ENCODE results near the gene RPL18A. TPM values are rescaled to one million over a fixed set of nuclear protein-coding genes. Genes with fewer than 3 reads are reported as not detected.
A peak's percentile ranks its signal among the peaks of the same experiment; 100 is the strongest.

The RPL18A gene
- total RNA-seq, 1 donor, result 1,903 TPM

DNA sequence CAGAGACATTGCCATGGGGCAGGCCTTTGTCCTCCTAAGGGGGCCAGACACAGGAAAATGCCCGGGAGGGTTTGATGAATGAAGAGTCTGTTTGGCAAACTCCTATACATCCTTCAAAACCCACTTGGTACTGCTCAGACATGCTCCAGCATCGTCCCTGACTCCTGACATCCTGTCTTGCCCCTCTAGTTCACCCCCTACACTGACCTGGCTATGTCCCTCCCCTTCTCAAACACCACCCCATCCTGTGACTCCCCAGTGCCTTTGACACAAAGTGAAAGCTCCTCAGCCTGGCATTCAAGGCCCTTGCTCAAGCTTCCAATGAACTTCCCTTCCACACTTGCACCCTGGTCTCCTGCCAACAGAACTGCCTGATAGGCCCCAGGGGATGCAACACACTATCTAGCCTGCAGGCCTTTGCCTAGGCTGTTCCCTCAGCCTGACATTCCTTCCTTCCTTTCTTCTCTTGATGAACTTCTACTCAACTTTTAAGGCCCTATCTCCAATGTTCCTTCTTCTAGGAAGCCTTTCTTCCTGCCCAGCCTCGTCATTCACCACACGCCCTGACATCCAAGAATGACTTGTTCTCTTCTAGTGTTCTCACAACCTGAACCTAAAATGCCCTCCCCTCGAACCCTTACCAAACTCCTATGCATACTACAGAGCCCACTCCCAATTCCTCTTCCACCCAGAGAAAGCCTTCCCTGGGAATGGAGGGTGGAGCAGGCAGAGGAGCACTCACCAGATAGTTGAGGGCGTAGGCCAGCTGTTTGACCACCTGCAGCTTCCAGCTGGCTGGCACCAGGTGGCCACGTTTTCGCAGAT, 24.3 kb upstream of the RPL18A start:
- Histone ChIP-seq H3K4me1 (ENCODE audit: insufficient read depth, low read length) (no peaks in the 10 kb centered on the region), H3K27me3 (ENCODE audit: insufficient read depth, low read length) (no peaks in the 10 kb centered on the region), H3K9me3 (ENCODE audit: low read depth, low read length) (no peaks in the 10 kb centered on the region), H3K4me3 (ENCODE audit: low read length) (no peak overlapping the region)

DNA sequence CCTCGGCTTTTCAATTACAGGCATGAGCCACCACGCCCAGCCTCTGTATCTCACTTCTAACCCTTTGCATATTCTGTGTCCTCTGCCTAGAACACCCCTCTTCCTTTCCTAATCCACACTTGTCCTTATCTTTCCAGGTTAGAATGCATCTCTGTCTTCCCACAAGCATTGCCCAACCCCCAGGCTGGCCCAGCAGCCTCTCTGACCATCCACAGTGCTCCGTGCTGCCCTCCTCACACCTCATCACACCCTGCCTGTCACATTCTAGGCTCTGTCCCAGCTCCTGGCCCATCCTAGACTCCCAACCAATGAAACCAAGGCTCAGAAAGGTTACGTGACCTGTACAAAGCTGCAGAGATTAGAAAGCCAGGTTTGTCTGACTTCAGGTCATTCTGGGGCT, 23.2 kb upstream of the RPL18A start:
- Histone ChIP-seq H3K4me1 (ENCODE audit: insufficient read depth, low read length) (no peaks in the 10 kb centered on the region), H3K9me3 (ENCODE audit: low read depth, low read length) (no peaks in the 10 kb centered on the region), H3K27me3 (ENCODE audit: insufficient read depth, low read length) (no peaks in the 10 kb centered on the region), H3K4me3 (ENCODE audit: low read length) (no peak overlapping the region)

DNA sequence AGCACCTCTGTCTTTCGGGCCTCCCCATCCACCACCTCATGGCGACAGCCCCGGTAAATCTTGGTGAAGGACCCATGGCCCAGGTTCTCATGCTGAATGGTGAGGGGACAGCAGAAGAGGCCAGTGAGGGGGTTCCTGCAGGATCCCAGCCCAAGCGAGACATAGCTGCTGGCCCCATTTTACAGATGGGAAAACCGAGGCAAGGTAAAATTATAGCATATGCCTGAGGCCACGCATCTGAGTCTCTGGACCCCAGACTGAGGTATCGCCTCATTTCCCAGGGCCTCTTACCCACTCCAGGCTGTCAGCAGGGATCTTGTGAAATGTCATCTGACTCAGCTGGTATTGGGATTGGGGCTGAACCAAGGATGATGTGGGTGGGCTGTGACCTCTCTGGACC, 21.7 kb upstream of the RPL18A start:
- Histone ChIP-seq H3K4me3 (ENCODE audit: low read length) (no peak overlapping the region), H3K4me1 (ENCODE audit: insufficient read depth, low read length) (peaks cover under 1% of the 10 kb centered on the region), H3K27me3 (ENCODE audit: insufficient read depth, low read length) (no peaks in the 10 kb centered on the region), H3K9me3 (ENCODE audit: low read depth, low read length) (no peaks in the 10 kb centered on the region)

DNA sequence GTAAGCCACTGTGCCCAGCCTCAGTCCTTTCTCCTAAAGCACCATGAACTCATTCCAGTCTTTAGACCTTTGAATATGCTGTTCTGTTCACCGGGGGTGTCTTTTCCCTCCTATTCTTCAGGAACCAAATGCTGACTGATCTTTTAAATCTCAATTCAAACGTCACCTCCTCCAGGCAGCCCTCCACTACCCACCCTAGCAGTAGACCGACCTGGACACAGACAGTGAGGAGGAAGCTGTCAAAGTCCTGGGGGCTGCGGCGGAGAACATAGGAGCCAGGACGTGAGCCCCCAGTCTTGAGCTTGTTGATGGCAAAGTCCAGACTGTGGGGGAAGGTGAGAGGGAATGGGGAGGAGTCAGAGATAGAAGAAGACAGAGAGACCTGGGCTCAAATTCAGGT, 19.7 kb upstream of the RPL18A start:
- H3K9me3 ChIP-seq (ENCODE audit: low read depth, low read length), result no peaks in the 10 kb centered on the region

DNA sequence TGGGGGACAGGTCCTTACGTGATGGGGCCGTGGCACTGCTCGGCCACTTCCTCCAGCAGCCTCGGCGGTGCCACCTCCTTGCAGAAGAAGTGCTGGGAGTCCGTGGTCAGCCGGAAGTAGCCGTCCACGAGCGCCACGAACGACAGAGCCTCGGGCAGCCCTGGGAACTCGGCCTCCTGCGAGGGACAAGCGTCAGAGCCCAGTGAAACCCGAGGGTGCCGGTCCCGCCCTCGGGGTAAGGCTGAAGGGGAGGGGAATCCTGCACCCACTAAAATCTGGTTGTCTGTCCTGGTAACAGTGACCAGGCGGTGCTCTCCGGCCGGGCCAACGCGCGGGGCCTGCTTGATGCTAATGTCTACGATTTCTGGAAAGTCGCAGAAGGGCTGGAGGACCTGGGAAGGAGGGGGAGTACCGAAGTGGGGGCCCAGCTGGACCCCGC, 18.3 kb upstream of the RPL18A start:
- no peaks in the 10 kb centered on the region for H3K9me3 ChIP-seq (ENCODE audit: low read depth, low read length)
- H3K4me1 ChIP-seq (ENCODE audit: insufficient read depth, low read length), result peaks cover 35% of the 10 kb centered on the region
- no peaks in the 10 kb centered on the region for H3K27me3 ChIP-seq (ENCODE audit: insufficient read depth, low read length)
- no peak overlapping the region for H3K4me3 ChIP-seq (ENCODE audit: low read length)

More for the DNA sequence above, 19.7 kb upstream of the RPL18A start:
- H3K4me1 ChIP-seq (ENCODE audit: insufficient read depth, low read length), result peaks cover 21% of the 10 kb centered on the region
- H3K4me3 ChIP-seq (ENCODE audit: low read length), result no peak overlapping the region
- H3K27me3 ChIP-seq (ENCODE audit: insufficient read depth, low read length), result no peaks in the 10 kb centered on the region

DNA sequence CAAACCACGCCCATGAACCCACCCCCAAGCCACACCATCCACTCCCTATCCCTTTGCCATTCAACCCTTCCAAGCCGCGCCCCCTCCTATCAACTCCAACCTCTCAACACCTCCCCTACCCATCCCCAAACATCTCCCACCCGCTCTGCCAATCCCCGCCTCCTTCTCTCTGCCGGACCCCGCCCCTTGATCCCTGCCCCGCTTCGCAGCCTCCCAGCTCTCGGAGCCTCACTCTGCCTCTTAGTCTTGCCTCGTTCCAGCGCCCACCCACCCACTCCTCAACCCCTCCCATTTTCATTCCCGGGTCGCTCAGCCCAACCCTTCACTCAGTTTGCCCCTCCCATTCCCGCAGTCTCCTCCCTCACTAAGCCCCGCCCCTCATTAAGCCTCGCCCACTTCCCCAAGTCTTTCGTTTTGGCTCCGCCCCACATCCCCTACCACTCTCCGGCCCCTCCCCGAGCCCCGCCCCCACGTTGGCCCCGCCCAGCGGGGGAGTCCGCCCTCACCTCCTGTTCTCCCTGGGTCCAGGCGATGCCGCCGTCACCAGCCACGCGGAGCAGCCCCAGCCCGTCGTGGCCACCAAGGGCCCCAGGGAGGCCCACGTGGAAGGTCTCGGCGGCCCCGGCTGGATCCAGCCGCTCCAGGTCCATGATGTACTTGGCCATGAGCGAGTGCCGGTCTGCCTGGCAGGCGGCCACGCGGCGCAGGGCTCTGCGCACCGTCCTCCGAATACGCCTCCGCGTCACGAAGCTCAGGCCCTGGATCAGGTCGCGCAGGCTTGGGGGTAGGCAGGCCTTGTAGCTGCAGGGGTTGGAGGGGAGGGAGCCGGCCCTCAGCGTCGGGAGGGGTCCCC, 17.7 kb upstream of the RPL18A start:
- H3K4me1 ChIP-seq (ENCODE audit: insufficient read depth, low read length), result peaks cover 42% of the 10 kb centered on the region
- no peak overlapping the region for H3K4me3 ChIP-seq (ENCODE audit: low read length)
- H3K9me3 ChIP-seq (ENCODE audit: low read depth, low read length), result no peaks in the 10 kb centered on the region
- H3K27me3 ChIP-seq (ENCODE audit: insufficient read depth, low read length), result no peaks in the 10 kb centered on the region

DNA sequence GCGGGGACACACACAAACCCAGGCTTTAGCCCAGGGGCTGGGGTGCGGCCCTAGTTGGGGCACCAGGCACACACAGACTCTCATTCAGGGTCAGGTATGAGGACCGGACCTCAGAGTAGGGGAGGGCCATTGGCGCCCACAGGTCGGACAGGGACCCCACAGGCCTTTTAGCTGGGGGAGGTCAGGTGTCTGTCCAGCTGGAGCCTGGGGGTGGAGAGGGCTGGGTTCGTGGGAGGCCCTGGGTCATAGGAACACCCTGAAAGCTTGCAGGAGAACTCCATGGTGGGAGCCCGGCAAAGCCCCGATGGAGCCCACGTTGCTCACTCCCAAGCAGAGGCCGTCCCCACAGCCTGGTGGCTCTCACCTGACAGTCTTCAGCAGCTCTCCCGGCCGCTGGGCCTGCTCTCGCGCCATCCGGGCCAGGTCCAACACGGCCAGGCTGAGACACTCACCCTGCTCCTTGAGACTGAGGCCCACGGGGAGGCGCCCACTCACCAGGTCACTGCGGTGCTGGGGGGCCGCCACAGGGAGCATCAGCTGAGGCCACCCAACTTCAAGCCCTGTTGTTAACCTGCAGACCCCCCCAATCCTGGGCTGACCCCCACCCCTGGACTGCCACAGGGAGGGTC, 16.9 kb upstream of the RPL18A start:
- peaks cover 45% of the 10 kb centered on the region for H3K4me1 ChIP-seq (ENCODE audit: insufficient read depth, low read length)
- H3K27me3 ChIP-seq (ENCODE audit: insufficient read depth, low read length), result no peaks in the 10 kb centered on the region
- H3K9me3 ChIP-seq (ENCODE audit: low read depth, low read length), result no peaks in the 10 kb centered on the region
- H3K4me3 ChIP-seq (ENCODE audit: low read length), result no peak overlapping the region

GRCh38 chr19:17843292-17843827, 16.4 kb upstream of the RPL18A start:
- peaks cover 51% of the 10 kb centered on the region for H3K4me1 ChIP-seq (ENCODE audit: insufficient read depth, low read length)
- H3K9me3 ChIP-seq (ENCODE audit: low read depth, low read length), result no peaks in the 10 kb centered on the region
- no peaks in the 10 kb centered on the region for H3K27me3 ChIP-seq (ENCODE audit: insufficient read depth, low read length)
- no peak overlapping the region for H3K4me3 ChIP-seq (ENCODE audit: low read length)

- Histone ChIP-seq H3K4me1 (ENCODE audit: insufficient read depth, low read length) (peaks cover 57% of the 10 kb centered on the region), H3K9me3 (ENCODE audit: low read depth, low read length) (no peaks in the 10 kb centered on the region), H3K4me3 (ENCODE audit: low read length) (no peak overlapping the region), H3K27me3 (ENCODE audit: insufficient read depth, low read length) (no peaks in the 10 kb centered on the region)
Observed at GRCh38 chr19:17843908-17844490, 15.7 kb upstream of the RPL18A start.

GRCh38 chr19:17846146-17846545, 13.6 kb upstream of the RPL18A start:
- Histone ChIP-seq H3K9me3 (ENCODE audit: low read depth, low read length) (no peaks in the 10 kb centered on the region), H3K27me3 (ENCODE audit: insufficient read depth, low read length) (no peaks in the 10 kb centered on the region), H3K4me1 (ENCODE audit: insufficient read depth, low read length) (peaks cover 79% of the 10 kb centered on the region), H3K4me3 (ENCODE audit: low read length) (peak overlapping the region; percentile 56)

DNA sequence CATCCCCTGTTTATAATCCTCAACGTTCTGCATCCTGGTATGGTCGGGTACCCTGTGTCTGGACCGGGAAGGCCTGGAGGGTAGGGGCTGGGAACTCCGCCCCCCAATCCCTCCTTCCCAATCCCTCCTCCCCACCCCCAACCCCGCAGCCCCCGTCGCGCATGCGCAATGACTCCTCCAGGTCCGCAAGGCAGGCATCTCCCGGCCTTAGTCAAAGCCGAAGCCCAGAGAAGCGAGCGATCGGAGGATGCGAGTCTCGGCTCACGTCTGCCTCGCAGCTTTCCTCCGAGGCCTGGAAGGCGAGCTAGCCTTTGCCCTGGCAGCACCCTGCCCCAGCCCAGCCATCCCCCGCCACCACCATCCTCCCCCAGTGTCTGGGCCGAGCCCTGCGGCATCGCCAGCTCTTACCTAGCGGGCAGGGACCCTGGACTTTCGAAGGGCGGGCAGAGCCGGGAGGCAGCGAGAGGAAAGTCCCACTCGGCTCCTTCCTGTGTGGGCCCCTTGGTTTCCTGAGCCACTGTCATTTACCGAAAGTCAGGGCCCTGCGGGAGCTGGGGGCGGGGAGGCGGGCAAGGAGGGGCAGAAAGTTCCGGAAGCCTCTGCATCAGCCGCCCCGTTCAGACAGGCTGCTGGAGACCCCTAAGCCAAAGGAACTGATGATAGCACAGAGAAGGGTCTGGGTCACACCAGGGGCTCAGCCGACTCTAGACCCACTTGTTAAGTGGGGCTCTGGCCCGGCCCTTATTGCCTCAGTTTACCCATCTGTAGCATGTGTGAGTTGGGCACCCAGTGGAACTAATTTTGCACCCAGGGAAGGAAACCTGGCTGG, 12.0 kb upstream of the RPL18A start, which contains the start of gene JAK3:
TSS of gene JAK3 (minus strand) at position 445 of the 829 bp plus-strand sequence. CDS start 3,565 bp downstream, outside the sequence.
- Histone ChIP-seq H3K4me1 (ENCODE audit: insufficient read depth, low read length) (peaks cover 85% of the 10 kb centered on the region), H3K4me3 (ENCODE audit: low read length) (peak within 1 kb of the TSS; percentile 56)

GRCh38 chr19:17848595-17849292, 11.0 kb upstream of the RPL18A start:
- no peaks in the 10 kb centered on the region for H3K27me3 ChIP-seq (ENCODE audit: insufficient read depth, low read length)
- H3K9me3 ChIP-seq (ENCODE audit: low read depth, low read length), result no peaks in the 10 kb centered on the region
- H3K4me1 ChIP-seq (ENCODE audit: insufficient read depth, low read length), result peaks cover 76% of the 10 kb centered on the region
- H3K4me3 ChIP-seq (ENCODE audit: low read length), result no peak overlapping the region

More for the DNA sequence above, 12.0 kb upstream of the RPL18A start, which contains the start of gene JAK3:
- Histone ChIP-seq H3K27me3 (ENCODE audit: insufficient read depth, low read length) (no peaks in the 10 kb centered on the region), H3K9me3 (ENCODE audit: low read depth, low read length) (no peaks in the 10 kb centered on the region)

DNA sequence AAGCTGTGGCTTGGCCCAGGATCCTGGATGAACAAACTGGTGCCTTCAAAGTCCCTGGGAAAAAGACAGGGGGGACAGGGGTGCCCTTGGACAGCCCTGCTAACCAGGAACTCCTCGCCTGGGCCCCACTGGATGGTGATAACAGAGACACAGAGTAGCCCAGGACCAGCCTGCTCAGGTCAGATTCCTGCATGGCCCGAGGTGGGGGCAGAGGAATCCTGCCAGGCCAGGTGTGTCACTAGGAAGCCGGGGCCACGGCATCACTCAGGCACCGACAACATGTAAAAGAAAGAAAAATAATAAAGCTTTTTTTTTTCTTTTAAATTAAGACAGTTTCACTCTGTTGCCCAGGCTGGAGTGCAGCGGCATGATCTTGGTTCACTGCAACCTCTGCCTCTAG, 5.6 kb upstream of the RPL18A start:
- H3K27me3 ChIP-seq (ENCODE audit: insufficient read depth, low read length), result no peaks in the 10 kb centered on the region
- H3K4me3 ChIP-seq (ENCODE audit: low read length), result no peak overlapping the region
- H3K9me3 ChIP-seq (ENCODE audit: low read depth, low read length), result no peaks in the 10 kb centered on the region

More for the DNA sequence above, 5.6 kb upstream of the RPL18A start:
- peaks cover 33% of the 10 kb centered on the region for H3K4me1 ChIP-seq (ENCODE audit: insufficient read depth, low read length)

All from mononuclear cell (primary cell).